Activated T-helper 1 cell treated with anti-CD3 and anti-CD28 coated beads, Interleukin-12 subunit alpha, Interleukin-12 subunit beta, Interleukin-2, Interleukin-4 antibody, amounts not matched to agents 30 ng/mL and 10 ng/mL and 1 ng/mL, durations not matched to agents 14 hours and 24 hours and 36 hours (primary cell): Measurements from ENCODE around the gene HECA. TPM values are rescaled to one million over a fixed set of nuclear protein-coding genes. Genes with fewer than 3 reads are reported as not detected.

Experiments
- DNase-seq: peaks from one replicate; pipeline ENCODE4 v3.0.0; 2021; ENCODE audit warnings: low spot score
- H3K27ac Mint-ChIP-seq: one replicate; pipeline ENCODE4 v1.8.0; 2021; ENCODE audit warnings: mild to moderate bottlenecking, mixed read lengths
- H3K27me3 Mint-ChIP-seq: one replicate; pipeline ENCODE4 v1.8.0; 2022; ENCODE audit warnings: mild to moderate bottlenecking, moderate library complexity, mixed read lengths; ENCODE audit not compliant: insufficient read depth
- H3K36me3 Mint-ChIP-seq: one replicate; pipeline ENCODE4 v1.8.0; 2021; ENCODE audit warnings: low read depth, mixed read lengths
- H3K4me1 Mint-ChIP-seq: one replicate; pipeline ENCODE4 v1.8.0; 2021; ENCODE audit warnings: low read depth, mixed read lengths
- H3K4me3 Mint-ChIP-seq: one replicate; pipeline ENCODE4 v1.8.0; 2021; ENCODE audit warnings: mild to moderate bottlenecking, moderate library complexity, mixed read lengths
- H3K9me3 Mint-ChIP-seq: one replicate; pipeline ENCODE4 v1.8.0; 2021; ENCODE audit warnings: mixed read lengths
- intact Hi-C: fragments of 100-400 bp; cut with micrococcal nuclease; formaldehyde crosslinking; loops from one replicate; pipeline ENCODE4 v1.15.1; 2024
- total RNA-seq: library from RNA; stranded (reverse); gene quantifications from 2 replicates; pipeline ENCODE4 v1.2.3, GENCODE V29; 2022

The HECA gene
- total RNA-seq, 1 donor from 2014 or later, result 49.9 TPM

- peaks cover 13% of the 10 kb centered on the region for H3K36me3 Mint-ChIP-seq
- intact Hi-C loops, result loop anchor here (10.0 kb wide), 2 partner anchors 1442 to 1468 kb away; no protein-coding TSS in a partner anchor
- H3K27me3 Mint-ChIP-seq, result no peaks in the 10 kb centered on the region
- H3K4me1 Mint-ChIP-seq, result peaks cover 88% of the 10 kb centered on the region
- no peaks in the 10 kb centered on the region for H3K9me3 Mint-ChIP-seq
- peak overlapping the region; percentile 15 for H3K4me3 Mint-ChIP-seq
- peak overlapping the region; percentile 80 for H3K27ac Mint-ChIP-seq
- no peak for DNase-seq
These were observed 8.2 kb downstream of the HECA start for GRCh38 chr6:139143111-139143510.

GRCh38 chr6:139144490-139145085 lies 9.7 kb downstream of the HECA start:
- Mint-ChIP-seq H3K9me3 (no peaks in the 10 kb centered on the region), H3K27me3 (no peaks in the 10 kb centered on the region), H3K27ac (peak overlapping the region; percentile 85), H3K36me3 (peaks cover 16% of the 10 kb centered on the region), H3K4me3 (peak overlapping the region; percentile 65), H3K4me1 (peaks cover 87% of the 10 kb centered on the region)
- DNase-seq, result no peak
- intact Hi-C loops, result loop anchor here (1.0 to 10.0 kb wide), 4 partner anchors 8 to 1470 kb away; no protein-coding TSS in a partner anchor

- Mint-ChIP-seq H3K4me3 (peak overlapping the region; percentile 65), H3K27ac (peak overlapping the region; percentile 85), H3K4me1 (peaks cover 87% of the 10 kb centered on the region), H3K9me3 (no peaks in the 10 kb centered on the region), H3K27me3 (no peaks in the 10 kb centered on the region), H3K36me3 (peaks cover 14% of the 10 kb centered on the region)
- no peak for DNase-seq
- intact Hi-C loops, result loop anchor here (1.0 to 10.0 kb wide), 8 partner anchors 9 to 1471 kb away; no protein-coding TSS in a partner anchor
These were observed 10.8 kb downstream of the HECA start for GRCh38 chr6:139145661-139146060.

GRCh38 chr6:139146317-139146726 lies 11.4 kb downstream of the HECA start:
- Mint-ChIP-seq H3K4me1 (peaks cover 92% of the 10 kb centered on the region), H3K4me3 (peak overlapping the region; percentile 65), H3K27me3 (no peaks in the 10 kb centered on the region), H3K36me3 (peaks cover 14% of the 10 kb centered on the region), H3K27ac (peak overlapping the region; percentile 85), H3K9me3 (no peaks in the 10 kb centered on the region)
- intact Hi-C loops, result loop anchor here (1.0 to 10.0 kb wide), 8 partner anchors 8 to 1472 kb away; no protein-coding TSS in a partner anchor
- DNase-seq, result no peak

- Mint-ChIP-seq H3K36me3 (peaks cover 14% of the 10 kb centered on the region), H3K4me1 (peaks cover 98% of the 10 kb centered on the region), H3K4me3 (peak overlapping the region; percentile 65), H3K27ac (peak overlapping the region; percentile 85), H3K9me3 (no peaks in the 10 kb centered on the region), H3K27me3 (no peaks in the 10 kb centered on the region)
- intact Hi-C loops, result loop anchor here (2.0 to 10.0 kb wide), 5 partner anchors 47 to 1473 kb away; no protein-coding TSS in a partner anchor
- no peak for DNase-seq
These were observed 12.7 kb downstream of the HECA start for GRCh38 chr6:139147628-139148027.

- H3K9me3 Mint-ChIP-seq, result no peaks in the 10 kb centered on the region
- DNase-seq, result no peak
- H3K4me3 Mint-ChIP-seq, result no peak overlapping the region
- H3K27me3 Mint-ChIP-seq, result no peaks in the 10 kb centered on the region
- peaks cover 88% of the 10 kb centered on the region for H3K4me1 Mint-ChIP-seq
- intact Hi-C loops, result loop anchor here (5.0 to 10.0 kb wide), 3 partner anchors 201 to 1474 kb away; no protein-coding TSS in a partner anchor
- H3K36me3 Mint-ChIP-seq, result peaks cover 12% of the 10 kb centered on the region
- peak overlapping the region; percentile 86 for H3K27ac Mint-ChIP-seq
These were observed 13.8 kb downstream of the HECA start for GRCh38 chr6:139148557-139149235.

- H3K36me3 Mint-ChIP-seq, result peaks cover 17% of the 10 kb centered on the region
- H3K27ac Mint-ChIP-seq, result peak overlapping the region; percentile 86
- H3K4me1 Mint-ChIP-seq, result peaks cover 87% of the 10 kb centered on the region
- no peak overlapping the region for H3K4me3 Mint-ChIP-seq
- no peak for DNase-seq
- intact Hi-C loops, result loop anchor here (5.0 to 10.0 kb wide), 3 partner anchors 202 to 1475 kb away; no protein-coding TSS in a partner anchor
- H3K27me3 Mint-ChIP-seq, result no peaks in the 10 kb centered on the region
- H3K9me3 Mint-ChIP-seq, result no peaks in the 10 kb centered on the region
These were observed 14.5 kb downstream of the HECA start for GRCh38 chr6:139149383-139149782.

GRCh38 chr6:139150920-139151319 lies 16.0 kb downstream of the HECA start:
- H3K4me3 Mint-ChIP-seq, result peak overlapping the region; percentile 40
- peaks cover 84% of the 10 kb centered on the region for H3K4me1 Mint-ChIP-seq
- no peak for DNase-seq
- no peaks in the 10 kb centered on the region for H3K9me3 Mint-ChIP-seq
- no peaks in the 10 kb centered on the region for H3K27me3 Mint-ChIP-seq
- intact Hi-C loops, result no loop called here
- peak overlapping the region; percentile 88 for H3K27ac Mint-ChIP-seq
- H3K36me3 Mint-ChIP-seq, result peaks cover 23% of the 10 kb centered on the region

GRCh38 chr6:139151425-139152087 lies 16.7 kb downstream of the HECA start:
- peaks cover 83% of the 10 kb centered on the region for H3K4me1 Mint-ChIP-seq
- H3K27ac Mint-ChIP-seq, result peak overlapping the region; percentile 88
- intact Hi-C loops, result loop anchor here (1.0 kb wide), 4 partner anchors 10 to 140 kb away; partner anchors contain the start of gene TXLNB
- peaks cover 26% of the 10 kb centered on the region for H3K36me3 Mint-ChIP-seq
- no peaks in the 10 kb centered on the region for H3K9me3 Mint-ChIP-seq
- peak overlapping the region; percentile 40 for H3K4me3 Mint-ChIP-seq
- H3K27me3 Mint-ChIP-seq, result no peaks in the 10 kb centered on the region
- DNase-seq, result no peak

GRCh38 chr6:139152088-139152891 lies 17.4 kb downstream of the HECA start:
- Mint-ChIP-seq H3K27me3 (no peaks in the 10 kb centered on the region), H3K36me3 (peaks cover 27% of the 10 kb centered on the region)

GRCh38 chr6:139152892-139153271 lies 18.0 kb downstream of the HECA start:
- no peak for DNase-seq
- Mint-ChIP-seq H3K4me1 (peaks cover 82% of the 10 kb centered on the region), H3K36me3 (peaks cover 32% of the 10 kb centered on the region), H3K27me3 (no peaks in the 10 kb centered on the region), H3K27ac (peak overlapping the region; percentile 88), H3K4me3 (peak overlapping the region; percentile 4), H3K9me3 (no peaks in the 10 kb centered on the region)
- intact Hi-C loops, result loop anchor here (1.0 kb wide), 4 partner anchors 8 to 138 kb away; partner anchors contain the start of gene TXLNB

More at GRCh38 chr6:139152088-139152891, 17.4 kb downstream of the HECA start:
- Mint-ChIP-seq H3K9me3 (no peaks in the 10 kb centered on the region), H3K27ac (peak overlapping the region; percentile 88), H3K4me3 (peak overlapping the region; percentile 40), H3K4me1 (peaks cover 82% of the 10 kb centered on the region)
- intact Hi-C loops, result loop anchor here (1.0 kb wide), 4 partner anchors 9 to 139 kb away; partner anchors contain the start of gene TXLNB
- no peak for DNase-seq

GRCh38 chr6:139153855-139154254 lies 19.0 kb downstream of the HECA start:
- peak overlapping the region; percentile 66 for H3K4me3 Mint-ChIP-seq
- peak overlapping the region; percentile 90 for H3K27ac Mint-ChIP-seq
- no peaks in the 10 kb centered on the region for H3K9me3 Mint-ChIP-seq
- peaks cover 73% of the 10 kb centered on the region for H3K4me1 Mint-ChIP-seq
- H3K27me3 Mint-ChIP-seq, result no peaks in the 10 kb centered on the region
- no peak for DNase-seq
- H3K36me3 Mint-ChIP-seq, result peaks cover 28% of the 10 kb centered on the region
- intact Hi-C loops, result loop anchor here (1.0 kb wide), 2 partner anchors 8 to 29 kb away; no protein-coding TSS in a partner anchor
